HepG2 (cell line): ENCODE measurements around the gene JMJD8. TPM values are rescaled to one million over a fixed set of nuclear protein-coding genes. Genes with fewer than 3 reads are reported as not detected.
A peak's percentile ranks its signal among the peaks of the same experiment; 100 is the strongest.

Experiments used
- AGO1 ChIP-seq: fragments of 200-400 bp; formaldehyde crosslinking; IDR thresholded peaks from 2 replicates; pipeline ENCODE4 v1.6.1; 2017; ENCODE audit warnings: mild to moderate bottlenecking, low read depth, low read length, moderate library complexity; ENCODE audit not compliant: poor library complexity, severe bottlenecking
- CEBPB ChIP-seq: IDR thresholded peaks from 2 replicates; pipeline ENCODE4 v1.6.1; 2011; ENCODE audit warnings: low read depth, low read length, improper control_type of control experiment, borderline replicate concordance
- GABPA ChIP-seq, 2 experiments: IDR thresholded peaks; 2 replicates each; pipeline ENCODE4 v1.6.1; 2011 to 2016; ENCODE audit warnings: low read depth in 2 of 2, low read length in 1 of 2, missing biosample characterization in 1 of 2, missing genetic modification characterization in 1 of 2
- GATAD1 ChIP-seq: IDR thresholded peaks from 2 replicates; pipeline ENCODE4 v1.6.1; 2016; ENCODE audit warnings: missing genetic modification reagents, missing compliant biosample characterization
- HOXA3 ChIP-seq: sonication (generic); formaldehyde crosslinking; IDR thresholded peaks from 2 replicates; pipeline ENCODE4 v1.5.0; 2020; ENCODE audit warnings: missing genetic modification reagents
- HOXA5 ChIP-seq: sonication (generic); formaldehyde crosslinking; IDR thresholded peaks from 2 replicates; pipeline ENCODE4 v1.4.0; 2020; ENCODE audit warnings: missing genetic modification reagents
- IRF1 ChIP-seq: sonication (generic); formaldehyde crosslinking; IDR thresholded peaks from 2 replicates; pipeline ENCODE4 v1.4.0; 2020; ENCODE audit warnings: low read depth, mild to moderate bottlenecking, missing genetic modification reagents
- MXD4 ChIP-seq: IDR thresholded peaks from 2 replicates; pipeline ENCODE4 v1.6.1; 2016; ENCODE audit warnings: mild to moderate bottlenecking, missing biosample characterization, missing genetic modification reagents
- NR2C2 ChIP-seq: sonication (generic); formaldehyde crosslinking; IDR thresholded peaks from 2 replicates; pipeline ENCODE4 v1.4.0; 2020; ENCODE audit warnings: missing genetic modification reagents, mild to moderate bottlenecking, moderate library complexity, borderline replicate concordance
- NR2F1 ChIP-seq, 2 experiments: fragments of 450-650 bp in 1 of 2; formaldehyde crosslinking in 1 of 2; IDR thresholded peaks; 2 replicates each; pipeline versions ENCODE4 v1.5.0 to v1.6.1; 2016 to 2020; ENCODE audit warnings: mild to moderate bottlenecking in 1 of 2, missing compliant biosample characterization in 1 of 2, missing genetic modification reagents in 1 of 2, moderate library complexity in 1 of 2
- PHF20 ChIP-seq: sonication (generic); formaldehyde crosslinking; IDR thresholded peaks from 2 replicates; pipeline ENCODE4 v1.5.0; 2020; ENCODE audit warnings: mild to moderate bottlenecking, missing genetic modification reagents
- POLR2AphosphoS5 ChIP-seq: IDR thresholded peaks from 2 replicates; pipeline ENCODE4 v1.6.1; 2012; ENCODE audit warnings: low read depth, low read length
- PRMT3 ChIP-seq: sonication (generic); formaldehyde crosslinking; IDR thresholded peaks from 2 replicates; pipeline ENCODE4 v1.8.1; 2022; ENCODE audit warnings: low read depth, mild to moderate bottlenecking, moderate library complexity, missing genetic modification reagents, borderline replicate concordance
- RNF2 ChIP-seq: fragments of 450-650 bp; conservative IDR thresholded peaks from 2 replicates; pipeline ENCODE4 v1.6.1; 2016; ENCODE audit warnings: low read depth
- TCF7L2 ChIP-seq: IDR thresholded peaks from 2 replicates; pipeline ENCODE4 v1.6.1; 2011; ENCODE audit warnings: mild to moderate bottlenecking, low read depth, low read length, moderate library complexity
- U2AF1 ChIP-seq: fragments of 200-400 bp; formaldehyde crosslinking; optimal IDR thresholded peaks from 2 replicates; pipeline ENCODE3; 2017; ENCODE audit warnings: mild to moderate bottlenecking, low read depth, low read length
- ZC3H13 ChIP-seq: sonication (generic); formaldehyde crosslinking; IDR thresholded peaks from 2 replicates; pipeline ENCODE4 v1.8.1; 2023; ENCODE audit warnings: mild to moderate bottlenecking, missing genetic modification reagents, moderate library complexity
- ZC3H4 ChIP-seq: sonication (generic); formaldehyde crosslinking; IDR thresholded peaks from 2 replicates; pipeline ENCODE4 v1.4.0; 2020; ENCODE audit warnings: missing genetic modification reagents, borderline replicate concordance
- ZNF232 ChIP-seq: sonication (generic); formaldehyde crosslinking; IDR thresholded peaks from 2 replicates; pipeline ENCODE4 v1.4.0; 2020; ENCODE audit warnings: missing genetic modification reagents, borderline replicate concordance
- ZNF513 ChIP-seq: sonication (generic); formaldehyde crosslinking; conservative IDR thresholded peaks from 2 replicates; pipeline ENCODE4 v1.5.0; 2020; ENCODE audit warnings: missing genetic modification reagents
- ZNF616 ChIP-seq: sonication (generic); formaldehyde crosslinking; IDR thresholded peaks from 2 replicates; pipeline ENCODE4 v1.5.0; 2020; ENCODE audit warnings: low read depth, mild to moderate bottlenecking, missing genetic modification reagents
- ZNF704 ChIP-seq: sonication (generic); formaldehyde crosslinking; IDR thresholded peaks from 2 replicates; pipeline ENCODE4 v1.8.1; 2023; ENCODE audit warnings: mild to moderate bottlenecking, inconsistent platforms, moderate library complexity, missing genetic modification reagents, borderline replicate concordance
- ZNF75D ChIP-seq: sonication (generic); formaldehyde crosslinking; IDR thresholded peaks from 2 replicates; pipeline ENCODE4 v1.8.1; 2023; ENCODE audit warnings: missing genetic modification reagents, mild to moderate bottlenecking, borderline replicate concordance
- ZSCAN5A ChIP-seq: sonication (generic); formaldehyde crosslinking; IDR thresholded peaks from 2 replicates; pipeline ENCODE4 v1.8.0; 2022; ENCODE audit warnings: mild to moderate bottlenecking, missing genetic modification reagents, borderline replicate concordance
- polyA plus RNA-seq, 8 experiments: library from polyadenylated mRNA; depleted of rRNA in 3 of 8; stranded (reverse) in 7 of 8; unstranded in 1 of 8; fragments of >200 nt; fragmentation: Illumina TruSeq in 4 of 8; extraction: Trizol in 4 of 8; gene quantifications; 2 replicates each; pipeline versions ENCODE4 v1.2.1 to v1.2.3, GENCODE V29; 2011 to 2016; ENCODE audit warnings: low read depth in 4 of 8, missing spikeins in 1 of 8, mixed read lengths in 1 of 8; ENCODE audit not compliant: insufficient read depth in 1 of 8
- total RNA-seq, 5 experiments: library from RNA; depleted of rRNA; stranded (reverse); fragments of >200 nt; fragmentation: Illumina TruSeq; extraction: Trizol; gene quantifications; 2 replicates each; pipeline ENCODE4 v1.2.3, GENCODE V29; 2016; ENCODE audit warnings: low read depth in 1 of 5

Gene JMJD8
- total and polyA plus RNA-seq, 2 of the 13 experiments (the other 11 are each of a cell fraction or from before 2014, with no cell fraction given) = 2.6 to 11.8 TPM

- TF ChIP-seq PRMT3 (CRISPR knock-in tag) = peak; percentile 81; the same call in 1 of the 2 replicates
- TF ChIP-seq HOXA5 = peak; percentile 76; the same call in 1 of the 2 replicates
- no peak for TF ChIP-seq ZNF616 (CRISPR knock-in tag)
- TF ChIP-seq GABPA (IDR thresholded peaks at IDR 0.05; ENCODE audit: low read depth, low read length) = no peak
- no peak for TF ChIP-seq GABPA (CRISPR knock-in tag; IDR thresholded peaks at IDR 0.05; ENCODE audit: low read depth)
- TF ChIP-seq NR2C2 (CRISPR knock-in tag) = no peak
- no peak for TF ChIP-seq ZNF75D (CRISPR knock-in tag)
- peak; percentile 46; the same call in 1 of the 2 replicates for TF ChIP-seq MXD4 (CRISPR knock-in tag)
- no peak for TF ChIP-seq TCF7L2
- TF ChIP-seq RNF2 = no peak
- TF ChIP-seq GATAD1 (CRISPR knock-in tag) = 0 out of 2 replicates have a peak, but pooled peaks have one; percentile 32
- TF ChIP-seq POLR2AphosphoS5 = no peak
- TF ChIP-seq HOXA3 = peak; percentile 60
- TF ChIP-seq U2AF1 = no peak
- TF ChIP-seq NR2F1 (CRISPR knock-in tag; IDR thresholded peaks at IDR 0.05) = no peak
- TF ChIP-seq ZNF704 (CRISPR knock-in tag) = 0 out of 2 replicates have a peak, but pooled peaks have one; percentile 68
- TF ChIP-seq ZNF513 = no peak
- no peak for TF ChIP-seq AGO1
- no peak for TF ChIP-seq ZC3H4 (CRISPR knock-in tag)
- TF ChIP-seq ZSCAN5A (CRISPR knock-in tag) = no peak
- TF ChIP-seq CEBPB = no peak
- no peak for TF ChIP-seq IRF1
- TF ChIP-seq PHF20 (CRISPR knock-in tag) = no peak
- TF ChIP-seq ZC3H13 (CRISPR knock-in tag) = 0 out of 2 replicates have a peak, but pooled peaks have one; percentile 45
- TF ChIP-seq ZNF232 (CRISPR knock-in tag) = peak; percentile 73; the same call in 1 of the 2 replicates
These were observed 16.8 kb upstream of the JMJD8 start (continued) for GRCh38 chr16:700684-701584.
